Stimulated activated CD8-positive, alpha-beta memory T cell treated with anti-CD3 and anti-CD28 coated beads, Interleukin-4, amount 100 ng/mL, for 24 hours (primary cell): ENCODE data around the gene BICDL1.

Experiments used
- DNase-seq: peaks from one replicate; pipeline ENCODE4 v3.0.0-alpha.2; 2020; ENCODE audit warnings: low read depth

The BICDL1 gene

DNA sequence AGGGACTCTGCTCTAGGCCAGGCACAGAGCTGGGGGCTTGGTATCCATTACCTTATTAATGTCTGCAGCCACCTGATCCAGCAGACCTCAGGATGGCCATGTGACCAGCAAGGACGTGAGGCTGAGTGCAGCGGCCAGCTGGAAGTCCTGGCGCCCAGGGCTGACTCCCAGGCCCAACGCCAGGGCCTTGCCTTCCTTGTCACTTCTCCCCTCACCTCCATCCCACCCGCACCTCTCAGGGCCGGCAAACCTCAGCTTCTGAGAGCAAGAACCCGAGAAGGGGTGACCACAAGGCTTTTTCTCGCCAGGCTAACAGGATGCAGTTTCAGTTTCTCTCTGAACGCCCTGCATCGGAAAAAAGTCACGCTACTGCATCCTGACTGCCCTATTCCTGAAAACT is 112.1 kb downstream of the BICDL1 start:
- DNase-seq, result no peak

DNA sequence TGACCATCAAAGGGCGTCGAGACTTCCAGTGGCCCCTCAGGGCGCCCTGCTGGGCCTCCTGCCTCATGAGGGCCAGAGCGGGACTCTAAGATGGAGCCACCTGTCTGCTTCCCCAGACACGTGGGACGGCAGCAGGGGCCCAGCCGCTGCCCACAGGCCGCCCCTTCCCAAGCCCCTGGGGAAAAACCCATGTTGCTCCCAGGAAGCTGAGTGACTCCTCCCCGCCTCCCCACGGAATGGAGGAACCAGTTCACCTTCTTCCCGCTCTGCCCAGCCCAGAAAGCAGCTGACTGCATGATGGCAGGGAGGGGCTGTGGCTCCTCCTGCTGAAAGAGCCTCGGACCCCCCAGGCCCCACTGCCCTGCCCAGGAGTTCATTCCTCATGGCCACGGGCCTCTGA is 112.6 kb downstream of the BICDL1 start:
- DNase-seq, result no peak

DNA sequence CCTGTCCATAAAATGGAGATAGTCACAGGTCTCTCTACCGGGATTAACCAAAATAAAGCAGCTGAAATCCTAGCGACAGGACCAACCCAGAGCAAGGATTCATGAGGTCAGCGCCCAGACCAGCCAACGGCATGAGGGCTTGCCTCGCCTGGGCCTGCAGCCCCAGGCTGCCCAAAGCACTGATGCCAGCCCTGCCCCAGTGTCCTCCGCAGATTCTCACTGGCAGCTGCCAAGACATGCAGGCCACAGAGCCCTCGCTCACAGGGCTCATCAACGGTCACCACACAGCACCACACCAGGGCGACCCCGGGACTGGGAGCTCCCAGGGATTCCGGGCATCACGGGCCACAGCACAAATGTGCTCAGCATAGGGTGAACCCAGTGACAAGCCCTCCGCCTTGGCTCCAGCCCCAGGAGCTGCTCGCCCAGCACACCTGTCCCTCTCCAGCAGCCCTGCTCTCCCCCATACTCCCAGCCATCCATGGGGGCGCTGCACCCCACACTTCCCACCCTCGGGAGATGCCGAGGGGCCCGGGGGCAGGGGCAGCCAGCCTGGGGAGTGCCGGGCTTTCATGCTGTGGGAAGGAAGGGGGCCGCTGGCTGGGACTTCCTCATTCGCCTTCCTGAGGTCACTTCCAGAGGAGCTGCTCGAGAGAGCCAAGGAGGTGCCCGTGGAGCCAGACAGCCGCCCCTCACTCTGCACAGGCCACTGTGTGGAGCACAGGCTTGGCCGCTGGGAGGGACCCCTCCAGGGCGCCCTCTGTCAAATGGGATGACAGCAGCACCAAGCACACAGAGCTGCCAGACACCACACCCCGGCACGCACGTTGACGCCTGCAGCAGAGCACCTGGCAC is 113.4 kb downstream of the BICDL1 start:
- no peak for DNase-seq

DNA sequence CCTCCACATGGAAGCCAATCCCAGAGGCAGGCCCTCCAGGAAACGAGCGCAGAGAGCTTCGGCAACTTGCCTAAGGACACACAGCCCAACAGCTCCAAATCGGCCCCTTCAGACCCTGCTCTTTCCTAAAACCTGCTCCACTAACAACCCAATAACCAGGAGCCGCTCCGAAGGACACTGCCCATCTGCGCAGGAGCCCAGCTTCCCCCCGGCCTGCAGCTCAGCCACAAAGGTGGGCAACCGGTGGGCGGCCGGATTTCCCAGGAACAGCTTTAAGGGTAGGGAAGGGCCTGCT is 114.0 kb downstream of the BICDL1 start:
- no peak for DNase-seq

DNA sequence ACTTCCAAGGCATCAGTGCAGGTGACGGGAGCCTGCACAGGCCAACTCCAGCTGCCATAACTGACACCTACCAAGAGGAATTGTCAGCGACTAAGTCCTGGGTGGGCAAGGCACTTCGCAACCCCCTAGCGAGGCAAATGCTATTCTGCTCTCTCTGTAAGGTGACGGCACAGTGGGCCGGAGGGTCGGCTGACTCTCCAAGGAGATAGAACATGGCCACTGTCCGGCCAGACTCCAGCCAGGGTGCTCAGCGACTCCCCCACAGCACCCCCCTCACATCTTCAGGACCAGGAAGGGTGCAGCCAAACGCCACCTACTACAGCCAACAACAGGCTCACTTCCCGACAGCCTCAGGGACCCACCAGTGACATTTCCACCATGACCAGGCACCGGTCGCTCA is 114.3 kb downstream of the BICDL1 start:
- DNase-seq, result no peak

DNA sequence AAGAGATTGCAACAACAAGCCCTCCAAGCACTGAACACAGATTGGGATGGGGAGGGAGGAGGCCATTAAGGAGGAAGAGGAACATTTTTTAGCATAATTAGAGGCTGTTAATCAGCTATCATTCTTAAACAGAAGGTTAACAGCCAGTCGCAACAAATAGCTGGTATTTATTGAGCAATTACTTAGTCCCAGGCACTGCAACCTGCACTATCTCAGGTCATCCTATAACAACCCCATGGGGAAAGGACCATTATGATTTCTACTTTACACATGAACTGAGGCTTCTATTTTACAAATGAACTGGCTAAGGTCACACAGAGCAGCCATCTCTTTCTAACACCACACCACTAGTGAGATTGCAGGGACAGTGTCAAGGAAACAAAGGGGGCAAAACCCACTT is 117.1 kb downstream of the BICDL1 start:
- DNase-seq, result no peak

DNA sequence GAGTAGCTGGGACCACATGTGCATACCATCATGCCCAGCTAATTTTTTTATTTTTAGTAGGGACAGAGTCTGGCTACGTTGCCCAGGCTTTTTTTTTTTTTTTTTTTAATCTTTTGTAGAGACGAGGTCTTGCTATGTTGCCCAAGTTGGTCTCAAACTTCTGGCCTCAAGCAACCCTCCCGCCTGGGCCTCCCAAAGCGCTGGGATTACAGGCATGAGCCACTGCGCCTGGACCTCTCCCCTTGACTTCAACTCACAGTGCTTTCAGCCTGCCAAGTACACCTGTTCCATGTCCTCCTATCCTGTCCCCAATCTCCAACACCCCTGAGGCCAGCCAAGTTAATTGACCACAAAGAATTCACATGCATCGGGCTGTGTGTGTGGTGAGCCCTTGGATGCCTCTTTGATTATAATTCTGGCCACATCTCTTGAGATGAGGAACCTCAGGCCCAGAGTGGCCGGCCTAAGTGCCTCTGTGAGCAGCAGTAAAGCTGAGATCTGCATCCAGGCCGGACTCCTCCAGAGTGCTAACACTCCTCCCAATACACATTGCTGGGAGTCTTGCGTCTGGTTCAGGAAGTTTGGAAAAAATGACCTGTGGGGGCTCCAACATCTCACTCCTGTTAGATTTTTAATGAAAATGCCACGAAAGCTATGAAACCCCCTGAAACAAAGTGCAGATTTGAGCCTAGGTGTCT is 120.7 kb downstream of the BICDL1 start:
- DNase-seq, result no peak

DNA sequence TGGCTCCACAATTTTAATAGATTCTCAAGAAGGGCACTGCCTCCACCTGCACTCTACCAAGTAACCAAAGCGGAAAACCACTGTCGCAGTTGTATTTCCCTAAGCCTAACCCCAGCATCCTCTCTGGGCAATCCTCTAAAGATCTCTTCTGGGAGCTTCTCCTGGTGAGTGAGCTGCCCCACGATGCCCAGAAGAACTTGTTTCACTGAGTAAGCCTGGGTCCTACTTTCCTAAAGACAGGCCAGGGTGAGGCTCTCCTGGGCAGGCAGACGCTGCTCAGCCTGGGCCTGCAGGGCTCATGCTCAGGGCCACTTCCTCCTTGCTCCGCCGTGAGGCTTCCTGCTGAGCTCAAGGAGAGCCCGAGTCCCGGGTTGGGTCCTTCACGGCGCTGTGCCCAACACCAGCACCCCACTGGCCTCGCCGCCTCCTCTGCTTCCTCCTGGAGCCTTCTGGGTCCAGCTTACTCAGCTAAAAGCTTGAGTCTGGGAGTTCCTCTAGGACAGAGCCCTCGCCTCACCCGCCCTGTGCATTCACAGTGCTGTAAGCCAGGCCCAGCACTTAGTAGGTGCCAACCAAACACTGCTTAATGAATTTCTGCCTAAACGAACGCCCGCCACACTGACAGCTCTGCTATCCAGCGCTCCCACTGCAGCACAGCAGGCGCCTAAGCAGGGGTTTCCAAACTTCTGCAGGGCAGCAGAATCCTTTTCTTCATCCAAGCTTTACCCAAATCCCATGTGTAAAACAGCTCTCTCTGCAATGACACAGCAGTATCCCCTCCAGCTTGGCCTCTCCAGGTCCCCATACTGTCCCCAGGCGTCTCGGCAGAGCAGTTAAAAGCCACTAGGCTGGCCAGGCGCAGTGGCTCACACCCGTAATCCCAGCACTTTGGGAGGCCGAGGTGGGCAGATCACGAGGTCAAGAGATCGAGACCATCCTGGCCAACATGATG is 121.8 kb downstream of the BICDL1 start:
- peak; percentile 28 for DNase-seq

DNA sequence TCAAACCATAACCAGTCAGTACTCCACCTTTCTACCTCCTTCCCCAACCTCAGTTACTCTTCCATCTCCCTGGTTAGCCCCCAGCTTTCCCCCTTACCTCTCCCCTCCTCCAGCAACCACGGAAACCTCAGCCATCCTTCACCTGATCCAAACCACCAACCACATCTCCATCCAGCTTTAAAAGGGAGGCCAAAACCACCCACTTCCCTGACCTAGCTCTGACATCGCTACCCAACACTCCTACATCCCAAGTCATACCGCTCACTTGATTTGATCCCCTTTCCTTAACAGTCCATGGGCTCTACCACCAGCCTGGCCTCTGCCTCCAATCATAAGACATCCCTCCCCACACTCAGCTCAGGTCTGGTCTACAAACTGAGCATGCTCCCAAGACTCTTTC is 126.0 kb downstream of the BICDL1 start:
- DNase-seq, result no peak

DNA sequence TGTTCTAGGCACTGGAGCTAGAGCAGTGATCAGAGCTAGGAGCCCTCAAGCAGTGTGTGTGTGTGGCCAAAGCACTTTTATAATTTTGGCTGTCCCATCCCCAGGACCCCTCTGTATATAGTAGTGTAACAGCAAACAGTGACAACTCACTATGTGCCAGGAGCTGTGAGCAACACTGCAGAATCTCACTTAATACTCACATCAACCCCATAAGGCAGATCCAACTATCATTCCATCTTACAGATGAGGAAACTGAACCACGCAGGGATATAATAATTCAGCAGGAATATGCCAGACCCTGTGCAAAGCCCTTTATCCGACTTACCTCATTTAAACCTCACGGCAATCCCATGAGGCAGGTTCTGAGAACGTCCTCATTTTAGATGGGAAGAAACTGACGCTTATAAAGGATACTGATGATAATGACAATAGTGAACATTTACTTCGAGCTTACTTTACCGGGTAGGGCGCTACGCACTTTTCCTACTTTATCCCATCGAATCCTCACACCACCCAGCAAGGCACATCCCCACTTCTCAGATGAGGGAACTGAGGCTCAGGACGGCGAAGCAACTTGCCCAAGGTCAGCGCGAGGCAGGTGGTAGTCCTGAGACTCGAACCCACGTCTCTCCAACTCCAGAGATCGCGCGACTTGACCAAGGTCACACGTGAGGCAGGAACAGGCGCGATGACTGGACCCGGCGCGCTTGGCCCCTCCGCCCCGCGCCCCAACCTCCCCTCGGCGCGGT is 126.8 kb downstream of the BICDL1 start:
- DNase-seq, result peak; percentile 15

DNA sequence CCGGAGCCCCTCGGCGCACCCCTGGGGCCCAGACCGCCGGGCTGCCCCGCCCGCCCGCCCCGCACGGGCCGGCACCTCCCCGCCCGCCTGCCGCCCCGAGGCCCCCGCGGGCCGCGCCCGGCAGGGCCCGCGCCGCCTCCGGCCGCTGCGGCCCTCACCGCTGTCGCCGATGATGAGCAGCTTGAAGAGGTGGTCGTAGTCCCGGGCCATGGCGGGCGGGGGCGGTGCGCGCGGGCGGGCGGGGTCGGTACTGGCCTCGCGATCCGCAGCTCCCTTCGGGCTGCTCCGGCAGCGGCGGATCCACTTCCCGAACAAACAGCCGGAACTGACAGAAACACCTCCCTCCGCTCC is 127.4 kb downstream of the BICDL1 start, which contains the start of gene RAB35:
Gene RAB35 (minus strand): TSS at position 313 of the 351 bp plus-strand sequence. CDS start 103 bp downstream, at position 210.
- no peak for DNase-seq

DNA sequence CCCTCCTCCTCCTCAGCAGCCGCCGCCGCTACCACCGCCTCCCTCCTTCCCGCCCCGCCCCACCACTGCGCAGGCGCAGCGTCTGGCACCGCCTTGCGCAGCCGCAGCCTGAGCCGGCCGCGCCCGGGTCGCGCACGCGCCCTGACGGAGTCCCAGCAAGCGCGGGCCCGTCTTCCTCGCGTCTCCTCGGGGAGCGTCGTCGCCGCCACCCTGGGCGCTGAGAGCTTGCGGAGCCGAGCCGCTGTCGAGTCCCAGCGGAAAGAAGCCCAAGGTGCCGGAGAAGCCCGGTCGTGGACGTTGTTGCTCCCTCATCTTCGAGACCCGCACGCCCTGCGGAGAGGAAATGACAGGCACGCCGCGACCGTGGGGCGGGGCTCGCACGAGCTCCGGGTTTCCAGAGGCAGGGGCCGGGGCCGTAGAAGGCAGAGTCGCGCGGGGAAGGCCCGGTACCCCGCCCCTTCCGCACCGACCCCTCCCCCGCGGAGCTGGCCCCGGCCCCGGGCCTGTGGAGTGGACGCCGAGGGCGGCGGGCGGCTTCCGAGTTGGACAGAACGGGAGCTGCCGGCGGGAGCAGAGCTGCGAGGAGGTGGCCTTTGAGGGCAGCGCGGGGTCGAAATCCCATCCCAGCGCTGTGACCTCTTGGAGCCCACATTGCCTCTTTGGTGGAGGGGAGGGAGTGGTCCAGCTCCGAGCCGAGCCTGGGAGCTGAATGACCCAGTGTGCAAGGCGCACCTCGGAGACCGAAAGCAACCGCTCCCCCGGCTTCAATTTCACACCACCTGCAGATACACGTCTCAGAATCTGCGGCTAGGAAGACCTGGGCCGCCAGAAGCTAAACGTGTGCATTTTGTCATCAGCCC is 128.0 kb downstream of the BICDL1 start:
- DNase-seq, result peak; percentile 96

DNA sequence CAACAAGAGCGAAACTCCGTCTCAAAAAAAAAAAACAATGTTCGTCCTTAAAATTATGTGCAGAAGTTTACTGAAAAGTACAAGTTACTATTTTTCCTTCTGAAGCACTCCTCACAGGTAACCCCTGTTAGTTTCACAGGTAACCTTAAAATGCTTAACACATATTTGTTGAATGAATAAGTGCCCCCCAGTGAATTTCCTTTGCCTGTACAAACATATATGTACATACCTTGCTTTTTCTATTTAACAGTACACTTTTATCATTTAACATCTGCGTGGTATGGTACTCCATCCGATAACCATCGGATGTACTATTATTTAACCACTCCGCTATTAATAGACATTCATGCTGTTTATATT is 128.9 kb downstream of the BICDL1 start:
- DNase-seq, result no peak

DNA sequence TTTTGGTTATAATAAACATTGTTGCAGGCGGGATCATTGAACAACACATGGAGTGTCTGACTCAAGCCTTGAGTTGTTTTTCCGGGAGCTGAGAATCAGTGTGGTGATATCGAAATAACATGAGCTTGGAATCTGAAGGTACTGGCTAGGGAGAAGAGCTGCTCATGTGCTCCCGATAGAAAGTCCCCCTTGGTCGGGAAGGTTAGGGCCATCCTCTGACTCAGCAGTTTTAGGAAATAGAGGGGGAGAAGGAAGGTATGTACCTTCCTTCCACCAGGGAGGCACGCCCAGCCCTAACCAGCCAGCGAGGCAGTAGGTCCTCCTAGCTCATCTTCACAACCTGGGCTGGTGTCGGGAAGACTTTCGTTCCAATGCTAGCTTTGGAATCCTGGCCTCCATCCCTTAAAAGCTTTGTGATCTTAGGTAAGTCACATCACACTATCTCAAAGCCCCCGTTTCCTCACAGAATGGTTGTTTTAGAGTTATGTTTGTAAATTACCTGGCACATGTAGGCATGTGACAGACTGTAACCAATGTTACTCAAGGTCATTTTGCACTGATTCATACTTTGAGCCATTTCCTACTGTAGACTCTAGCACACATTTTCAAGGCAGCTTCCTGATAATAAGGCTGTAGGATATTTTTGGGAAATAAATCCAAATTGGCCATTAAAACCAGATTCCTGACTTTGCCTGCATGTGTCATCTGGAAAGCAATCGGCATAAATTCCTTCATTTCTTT is 129.5 kb downstream of the BICDL1 start:
- no peak for DNase-seq

DNA sequence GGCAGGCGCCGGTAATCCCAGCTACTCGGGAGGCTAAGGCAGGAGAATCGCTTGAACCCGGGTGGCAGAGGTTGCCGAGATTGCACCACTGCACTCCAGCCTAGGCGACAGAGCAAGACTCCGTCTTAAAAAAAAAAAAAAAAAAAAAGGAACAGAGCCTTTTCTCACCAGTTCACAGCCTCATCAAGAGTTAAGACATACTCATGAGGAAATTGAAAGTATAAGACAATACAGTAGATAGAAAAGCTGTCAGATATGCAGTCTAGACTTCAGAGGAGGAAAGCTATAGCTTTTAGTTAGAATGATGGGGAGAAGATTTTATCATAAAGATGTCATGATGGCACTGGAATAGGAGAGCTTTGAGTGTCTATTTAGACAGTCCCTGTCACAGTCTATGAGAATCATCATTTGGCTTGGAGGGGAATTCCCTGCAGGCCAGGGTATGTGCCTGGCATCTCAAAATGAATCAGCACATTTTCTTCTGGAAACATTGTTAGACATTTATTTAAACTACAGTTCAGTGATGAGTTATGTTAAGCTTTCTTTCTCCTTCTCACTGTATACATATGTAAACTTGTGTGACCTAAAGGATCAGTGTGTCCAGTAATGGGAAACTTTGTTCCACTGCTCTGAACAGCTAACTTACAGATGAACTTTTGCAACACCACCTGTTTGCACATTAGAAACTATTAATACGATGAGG is 130.4 kb downstream of the BICDL1 start:
- no peak for DNase-seq

DNA sequence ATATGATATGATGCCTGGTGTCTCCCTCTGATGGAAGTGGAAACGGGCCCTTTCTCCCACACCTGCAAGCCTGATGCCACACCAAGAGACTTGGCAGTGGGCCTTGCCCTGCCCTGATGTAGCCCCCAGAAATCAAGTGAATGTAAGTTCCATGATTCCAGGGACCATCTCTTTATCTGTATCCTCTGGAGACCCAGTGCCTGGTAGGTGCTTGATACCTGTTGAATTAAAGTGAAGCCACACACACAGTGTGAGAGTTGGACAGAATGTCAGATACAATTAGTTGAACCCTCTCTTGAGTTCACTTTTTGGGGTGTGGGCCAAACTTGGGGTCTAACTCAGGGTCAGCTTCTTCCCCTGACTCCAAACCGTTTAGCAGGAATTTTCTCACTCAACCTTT is 132.3 kb downstream of the BICDL1 start:
- DNase-seq, result no peak

DNA sequence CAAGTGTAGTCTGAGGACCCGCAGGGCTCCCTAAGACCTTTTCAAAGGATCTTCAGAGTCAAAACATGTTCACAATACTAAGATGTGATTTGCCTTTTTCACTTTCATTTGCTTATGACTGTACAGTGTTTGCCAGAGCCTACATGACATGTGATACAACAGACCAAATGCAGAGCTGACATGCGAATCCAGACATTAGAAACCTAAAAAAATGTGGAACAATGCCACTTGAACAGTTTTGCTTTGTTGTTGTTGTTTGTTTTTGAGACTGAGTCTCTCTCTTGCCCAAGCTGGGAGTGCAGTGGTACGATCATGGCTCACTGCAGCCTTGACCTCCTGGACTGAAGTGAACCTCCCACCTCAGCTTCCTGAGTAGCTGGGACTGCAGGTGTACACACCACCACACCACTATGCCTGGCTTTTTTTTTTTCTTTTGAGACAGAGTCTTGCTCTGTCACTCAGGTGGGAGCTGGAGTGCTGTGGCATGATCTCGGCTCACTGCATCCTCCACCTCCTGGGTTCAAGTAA is 132.8 kb downstream of the BICDL1 start:
- DNase-seq, result no peak

DNA sequence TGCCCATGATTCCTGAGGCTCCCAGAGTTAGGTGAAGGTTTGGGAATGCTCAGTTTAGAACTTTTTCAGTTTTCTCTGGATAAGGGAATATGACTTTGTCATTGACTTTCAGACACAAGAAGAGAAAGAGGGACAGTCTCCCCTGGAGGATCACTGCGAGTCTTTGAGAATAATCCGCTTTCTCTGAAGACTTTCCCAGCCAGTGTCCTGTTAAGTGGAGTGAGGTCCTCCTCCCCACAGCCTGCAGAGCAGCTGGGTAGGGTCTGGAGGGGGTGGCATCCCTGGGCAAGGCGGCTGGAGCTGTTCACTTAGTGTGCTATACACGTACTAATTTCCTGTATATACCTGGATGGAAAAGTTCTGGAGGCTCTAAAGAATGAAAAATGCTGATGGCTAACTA is 136.0 kb downstream of the BICDL1 start:
- DNase-seq, result no peak
